GM19035 (cell line): ENCODE results near the gene SCN1A.

Source experiments
- ATAC-seq: cut with Tn5 transposase; IDR thresholded peaks from one replicate; pipeline ENCODE4 v1.9.1; 2021; ENCODE audit not compliant: unreplicated experiment

SCN1A gene

GRCh38 chr2:166082736-166083135 lies 45.1 kb downstream of the SCN1A start:
- no peak for ATAC-seq

DNA sequence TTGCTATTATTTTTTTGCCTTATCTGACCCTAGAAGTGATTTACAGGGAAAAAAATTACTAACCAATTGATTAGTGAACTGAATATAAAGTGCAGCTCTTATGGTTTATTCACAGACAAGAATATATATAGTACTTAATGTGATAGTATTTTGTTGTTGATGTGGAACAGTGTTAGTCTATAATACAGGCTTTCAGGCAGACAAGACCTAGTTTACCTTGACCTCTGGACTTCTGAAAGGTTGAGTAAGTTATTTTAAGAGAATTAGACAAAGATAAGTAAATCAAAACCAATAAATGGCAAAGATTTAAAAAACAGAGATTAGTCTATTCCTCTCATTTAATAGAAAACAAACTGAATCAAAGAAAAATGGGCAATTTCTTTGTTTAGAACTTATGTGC lies 46.0 kb downstream of the SCN1A start:
- no peak for ATAC-seq

DNA sequence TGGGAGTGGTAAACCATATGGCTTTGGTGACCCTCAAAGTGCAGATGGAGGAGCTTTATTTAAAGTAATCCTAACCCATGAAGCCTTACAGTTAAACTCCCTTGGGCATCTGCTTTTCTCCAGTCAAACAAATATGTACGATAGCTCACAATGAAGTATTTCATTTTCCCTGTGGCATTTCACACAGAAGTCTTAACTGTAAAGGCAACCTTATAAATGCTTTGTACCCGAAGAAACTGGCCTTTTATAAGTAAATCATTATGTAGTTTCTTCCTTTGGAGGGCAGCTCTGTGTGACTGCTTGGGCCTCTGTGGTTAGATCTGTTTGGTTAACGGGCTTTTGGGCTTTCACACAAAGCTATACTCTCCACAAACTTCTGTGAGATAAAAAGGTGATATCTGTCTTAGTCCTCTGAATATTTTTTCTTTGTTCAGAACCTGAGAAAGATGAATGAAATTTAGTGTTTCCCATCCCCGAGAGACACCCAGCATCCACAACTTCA lies 46.6 kb downstream of the SCN1A start:
- no peak for ATAC-seq

- ATAC-seq = no peak
Observed at GRCh38 chr2:166074430-166074829, 53.4 kb downstream of the SCN1A start.

GRCh38 chr2:166074011-166074410 lies 53.8 kb downstream of the SCN1A start:
- ATAC-seq = no peak

DNA sequence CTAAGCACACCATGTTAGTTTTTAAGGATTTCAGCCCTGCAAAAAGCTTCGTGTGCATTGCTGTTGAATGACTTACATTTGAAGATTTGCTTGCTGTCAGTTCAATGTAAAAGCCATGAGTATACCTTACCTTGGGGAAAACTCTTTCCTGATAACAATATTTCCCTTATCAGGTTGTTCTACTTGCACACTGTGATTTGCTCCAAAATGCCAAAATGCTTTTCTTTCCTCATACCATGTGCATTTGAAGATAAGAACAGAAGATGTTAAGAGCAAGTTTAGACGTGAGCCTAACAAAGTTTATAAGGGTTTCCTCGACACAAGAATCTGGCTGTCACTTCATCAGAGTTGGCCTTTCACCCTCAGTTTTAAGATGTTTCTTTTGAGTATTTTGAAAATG lies 57.6 kb downstream of the SCN1A start:
- no peak for ATAC-seq

GRCh38 chr2:166068981-166069380 lies 58.8 kb downstream of the SCN1A start:
- ATAC-seq = no peak

GRCh38 chr2:166067229-166067628 lies 60.6 kb downstream of the SCN1A start:
- ATAC-seq = no peak

DNA sequence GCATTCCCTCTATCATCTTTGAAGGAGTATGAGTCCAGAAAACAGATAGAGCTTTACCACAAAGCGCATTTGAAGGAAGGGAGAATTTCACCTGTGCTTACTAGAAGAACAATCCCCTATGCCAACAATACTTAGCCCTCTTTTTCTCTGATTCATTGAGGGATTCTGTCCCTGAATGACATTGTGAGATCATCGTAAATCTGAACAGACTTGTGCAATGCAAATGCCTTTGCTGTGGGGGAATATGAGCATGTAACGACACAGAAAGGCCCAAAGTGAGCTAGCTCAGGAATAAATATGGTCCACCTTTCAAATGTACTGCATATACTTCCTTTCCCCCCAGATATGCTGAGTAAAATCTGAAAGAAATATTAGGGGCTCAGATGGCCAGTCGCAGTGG lies 67.6 kb downstream of the SCN1A start:
- no peak for ATAC-seq

- no peak for ATAC-seq
Observed at GRCh38 chr2:166057370-166058164, 70.3 kb downstream of the SCN1A start.

DNA sequence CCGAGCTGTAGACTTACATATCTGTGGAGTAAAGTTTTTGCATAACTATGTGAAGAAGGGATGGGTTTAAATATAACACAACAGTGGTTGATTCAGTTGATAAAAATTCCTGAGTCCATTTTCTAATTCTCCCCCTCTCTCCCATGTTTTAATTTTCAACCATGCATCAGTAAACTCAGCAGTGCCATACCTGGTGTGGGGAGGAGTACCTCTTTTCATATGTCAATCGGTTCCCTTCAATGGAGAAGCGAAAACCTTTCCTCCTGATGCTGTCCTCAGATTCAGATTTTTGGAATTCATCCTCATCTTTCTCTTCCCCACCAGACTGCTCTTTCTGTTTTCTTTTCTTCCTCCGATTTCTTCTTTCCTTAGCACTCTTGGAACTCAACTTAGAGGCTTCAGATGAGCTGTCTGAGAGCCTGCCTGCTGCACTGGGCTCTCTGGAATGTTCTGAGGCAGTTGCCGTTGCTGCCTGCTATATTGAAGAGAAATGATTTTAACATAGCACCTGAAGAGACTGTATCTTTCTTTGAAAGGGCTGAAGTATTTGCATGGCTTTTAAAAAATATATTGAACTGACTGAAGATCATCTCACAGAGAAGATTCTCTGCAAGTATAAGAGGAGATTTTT lies 82.9 kb downstream of the SCN1A start:
- ATAC-seq = no peak

DNA sequence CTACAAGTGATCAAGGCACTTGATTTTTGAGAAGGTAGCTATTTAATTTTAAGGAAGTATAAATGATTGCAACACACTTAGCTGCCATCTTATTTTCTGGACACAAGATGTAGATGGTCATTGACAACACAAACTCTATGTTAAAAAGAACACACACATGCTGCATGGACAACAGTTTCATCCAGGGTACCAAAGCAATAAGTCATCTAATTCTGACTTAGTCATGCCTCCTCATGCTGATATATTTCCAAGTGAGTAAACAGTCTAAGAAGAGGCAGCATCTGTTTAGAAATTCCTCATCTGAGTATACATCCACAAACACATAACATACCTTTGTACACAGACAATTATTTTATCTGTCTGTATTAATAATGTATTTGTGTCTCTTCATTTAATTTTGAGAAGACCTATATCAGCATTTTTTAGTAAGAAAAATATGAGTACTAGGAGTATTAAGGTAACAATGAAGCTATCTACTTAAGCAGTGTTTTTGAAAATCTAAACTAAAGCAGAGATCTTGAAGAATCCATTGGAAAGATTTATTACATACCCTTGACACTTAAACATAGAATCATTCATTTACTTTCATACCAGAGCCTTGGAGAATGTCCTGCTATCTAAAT lies 84.9 kb downstream of the SCN1A start:
- no peak for ATAC-seq

GRCh38 chr2:166042356-166042755 lies 85.5 kb downstream of the SCN1A start:
- ATAC-seq = no peak

DNA sequence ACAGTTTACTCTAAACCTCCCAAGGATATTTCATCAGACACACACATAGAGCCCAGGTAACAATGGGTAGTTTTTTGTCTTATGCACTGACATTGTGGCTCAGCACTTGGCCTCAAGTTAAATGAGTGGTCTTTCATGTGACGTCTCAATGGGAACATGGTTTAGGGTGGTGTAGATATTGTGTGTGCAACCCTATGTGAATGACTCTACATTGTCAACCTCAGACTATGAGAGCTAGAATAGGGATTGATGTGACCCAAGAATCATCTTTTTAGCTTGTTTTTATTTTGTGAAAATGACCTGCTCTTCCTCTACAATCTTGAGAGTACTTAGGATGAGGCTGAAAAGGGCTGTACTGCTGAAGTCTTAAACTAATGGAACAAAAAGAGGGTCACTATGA lies 86.2 kb downstream of the SCN1A start:
- ATAC-seq = no peak

GRCh38 chr2:166032361-166032760 lies 95.5 kb downstream of the SCN1A start:
- ATAC-seq = no peak

DNA sequence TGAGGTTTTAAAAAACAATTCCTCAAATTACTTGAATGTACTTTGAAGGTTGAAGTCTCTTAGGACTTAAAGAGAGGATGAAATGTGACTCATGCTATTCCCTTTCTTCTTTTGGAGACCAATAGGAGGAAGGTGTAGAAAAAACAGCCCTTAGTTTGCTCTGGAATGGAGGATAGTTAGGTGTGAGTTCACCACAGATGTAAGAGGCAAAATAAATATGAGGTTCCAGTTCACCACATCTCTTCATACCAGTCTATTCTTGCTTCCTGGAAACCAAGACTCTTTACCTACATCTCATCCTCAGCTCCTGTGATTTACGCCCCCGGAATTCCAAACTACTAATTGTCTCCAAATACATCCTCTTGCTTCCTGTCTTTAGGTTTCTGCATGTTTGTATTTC lies 96.8 kb downstream of the SCN1A start:
- ATAC-seq = no peak

DNA sequence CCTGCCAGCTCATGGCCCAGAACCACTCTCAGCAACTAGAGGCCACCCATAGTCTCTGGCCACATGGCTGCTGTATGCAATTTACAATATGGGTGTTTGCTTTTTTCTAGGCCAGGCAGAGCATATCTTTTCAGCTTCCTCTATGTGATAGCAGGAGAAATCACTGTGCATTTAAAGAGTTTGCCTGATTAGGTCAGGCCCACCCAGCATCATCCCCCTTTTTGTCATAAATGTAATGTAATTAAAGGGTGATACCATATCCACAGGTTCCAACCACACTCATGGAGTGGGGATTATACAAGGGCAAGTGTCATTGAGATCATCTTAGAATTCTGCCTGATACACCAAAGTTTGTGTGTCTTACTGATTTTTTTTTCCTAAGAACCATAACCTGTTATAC lies 102.5 kb downstream of the SCN1A start:
- ATAC-seq = no peak

DNA sequence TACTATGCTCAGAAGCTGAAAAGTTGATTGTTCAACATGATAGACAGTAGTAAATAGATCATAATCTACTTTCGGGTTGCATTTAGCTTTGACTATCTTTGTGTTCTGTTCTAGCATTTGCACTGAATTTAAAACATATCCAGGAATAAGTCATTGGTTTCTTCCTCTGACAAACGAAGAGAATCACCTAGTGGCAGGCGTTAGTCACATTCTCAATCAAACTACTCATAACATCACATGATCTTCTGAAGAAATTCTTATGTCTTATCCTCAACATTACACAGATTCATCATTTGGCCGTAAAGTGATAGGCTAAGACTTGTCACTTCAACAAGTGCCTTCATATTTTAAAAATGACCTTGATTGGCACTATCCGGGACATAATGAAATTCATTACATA lies 110.6 kb downstream of the SCN1A start:
- ATAC-seq = no peak

DNA sequence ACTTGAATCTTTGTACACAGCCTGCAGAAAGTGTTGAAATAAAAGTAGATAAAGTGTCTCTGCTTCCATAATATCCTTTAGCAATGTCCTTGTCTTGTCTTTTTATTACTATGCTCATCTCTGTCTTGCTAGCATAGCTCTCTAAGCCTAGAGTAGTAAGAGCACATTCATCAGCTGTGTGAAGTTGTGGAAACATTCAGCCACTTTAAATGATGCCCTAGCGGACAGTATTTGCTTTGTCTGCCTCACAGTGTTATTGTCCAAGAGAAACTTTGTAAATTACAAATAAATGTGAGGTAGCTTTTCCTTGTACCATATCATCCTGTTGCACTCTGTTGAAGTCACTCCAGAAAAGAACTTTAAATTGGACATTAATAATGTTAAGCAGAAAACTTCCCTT lies 113.9 kb downstream of the SCN1A start:
- no peak for ATAC-seq

DNA sequence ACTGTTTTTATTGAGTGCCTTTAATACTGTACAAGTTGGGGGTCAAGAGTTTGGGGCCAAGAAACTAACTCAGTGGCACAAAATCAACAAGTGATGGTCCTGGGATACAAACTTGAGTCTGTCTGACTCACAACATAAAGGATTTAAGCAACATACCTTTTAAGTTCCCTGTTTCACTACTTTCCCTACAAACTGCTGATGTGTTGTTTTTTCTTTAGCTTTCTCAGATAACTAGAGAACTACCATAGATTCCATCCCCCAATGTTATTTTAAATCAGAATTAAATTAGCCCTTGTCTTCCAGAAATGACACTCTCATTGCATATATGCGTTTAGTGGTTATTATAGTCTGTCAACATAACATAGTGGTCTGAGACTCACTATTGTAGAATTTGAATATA lies 116.2 kb downstream of the SCN1A start:
- ATAC-seq = no peak

- ATAC-seq = no peak
Observed at GRCh38 chr2:166000401-166000800, 127.4 kb downstream of the SCN1A start.

GRCh38 chr2:165990846-165991245 lies 137.0 kb downstream of the SCN1A start:
- no peak for ATAC-seq
